Measurements from ENCODE around the gene COL20A1. TPM values are rescaled to one million over a fixed set of nuclear protein-coding genes. Genes with fewer than 3 reads are reported as not detected.

The COL20A1 gene
- total and polyA plus RNA-seq, 10 donors: 0.12 to 2.1 (median 0.60) TPM; not detected in 2

DNA sequence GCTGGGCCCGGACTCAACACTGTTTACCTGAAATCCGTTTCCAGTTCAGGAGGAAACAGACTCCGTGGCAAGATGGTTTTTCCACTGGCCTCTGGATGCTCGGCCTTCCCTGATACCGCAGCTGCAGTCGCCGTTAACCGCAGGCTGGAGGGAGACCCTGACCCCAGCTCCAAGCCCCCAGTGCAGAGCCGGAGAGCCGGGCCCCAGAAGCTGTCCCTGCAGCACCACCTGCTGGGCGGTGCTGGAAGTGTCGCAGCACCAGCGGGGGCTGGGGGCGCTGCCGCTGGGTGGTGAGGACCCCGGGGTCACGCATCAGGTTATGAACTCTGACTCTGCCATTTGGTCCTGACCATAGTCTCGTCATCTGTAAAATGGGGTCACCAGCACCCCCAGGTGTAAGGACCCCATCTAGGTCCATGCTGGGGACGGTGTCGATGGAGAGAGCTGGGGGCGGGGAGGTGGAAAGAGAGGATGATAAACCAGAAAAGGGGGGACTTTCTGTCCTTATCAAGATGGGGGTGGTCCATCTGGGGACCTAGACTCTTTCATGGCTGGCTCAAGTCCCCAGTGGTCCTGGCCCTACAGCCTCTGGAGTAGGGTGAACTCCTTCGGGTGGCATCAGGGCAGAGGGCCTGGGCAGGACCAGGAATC, 88.9 kb downstream of the COL20A1 start:
- no peak for DNase-seq
- peaks cover 0 to 27% (median 21%) of the 10 kb centered on the region in 8 donors for H3K9me3 ChIP-seq
- WGBS, 5 donors: 20 to 25% (median 22%) methylated on average over 21 to 22 of the region's 22 CpGs
- H3K4me3 ChIP-seq: no peak overlapping the region
- peaks cover 0 to 79% (median 18%) of the 10 kb centered on the region in 7 donors for H3K27me3 ChIP-seq (replicated peaks in 1 of 7)
- TF ChIP-seq, protein P1, sequence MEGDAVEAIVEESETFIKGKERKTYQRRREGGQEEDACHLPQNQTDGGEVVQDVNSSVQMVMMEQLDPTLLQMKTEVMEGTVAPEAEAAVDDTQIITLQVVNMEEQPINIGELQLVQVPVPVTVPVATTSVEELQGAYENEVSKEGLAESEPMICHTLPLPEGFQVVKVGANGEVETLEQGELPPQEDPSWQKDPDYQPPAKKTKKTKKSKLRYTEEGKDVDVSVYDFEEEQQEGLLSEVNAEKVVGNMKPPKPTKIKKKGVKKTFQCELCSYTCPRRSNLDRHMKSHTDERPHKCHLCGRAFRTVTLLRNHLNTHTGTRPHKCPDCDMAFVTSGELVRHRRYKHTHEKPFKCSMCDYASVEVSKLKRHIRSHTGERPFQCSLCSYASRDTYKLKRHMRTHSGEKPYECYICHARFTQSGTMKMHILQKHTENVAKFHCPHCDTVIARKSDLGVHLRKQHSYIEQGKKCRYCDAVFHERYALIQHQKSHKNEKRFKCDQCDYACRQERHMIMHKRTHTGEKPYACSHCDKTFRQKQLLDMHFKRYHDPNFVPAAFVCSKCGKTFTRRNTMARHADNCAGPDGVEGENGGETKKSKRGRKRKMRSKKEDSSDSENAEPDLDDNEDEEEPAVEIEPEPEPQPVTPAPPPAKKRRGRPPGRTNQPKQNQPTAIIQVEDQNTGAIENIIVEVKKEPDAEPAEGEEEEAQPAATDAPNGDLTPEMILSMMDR (IDR thresholded peaks at IDR 0.05 in 8 of 11, conservative IDR thresholded peaks at IDR 0.05 in 3 of 11): peak; percentile 54 to 93 (median 84)
- TF ChIP-seq POLR2A (IDR thresholded peaks at IDR 0.05) (no peak), POLR2AphosphoS5 (IDR thresholded peaks at IDR 0.05) (no peak)
- H3K4me1 ChIP-seq: peaks cover 0 to 13% (median 0%) of the 10 kb centered on the region in 6 donors
- H3K27ac ChIP-seq: no peak overlapping the region
- H3K36me3 ChIP-seq: no peaks in the 10 kb centered on the region
- intact Hi-C loops (cut with DNase I; ENCODE audit: low total_unique reads): loop anchor here (5.0 kb wide), 1 partner anchor 70 kb away; no protein-coding TSS in a partner anchor

DNA sequence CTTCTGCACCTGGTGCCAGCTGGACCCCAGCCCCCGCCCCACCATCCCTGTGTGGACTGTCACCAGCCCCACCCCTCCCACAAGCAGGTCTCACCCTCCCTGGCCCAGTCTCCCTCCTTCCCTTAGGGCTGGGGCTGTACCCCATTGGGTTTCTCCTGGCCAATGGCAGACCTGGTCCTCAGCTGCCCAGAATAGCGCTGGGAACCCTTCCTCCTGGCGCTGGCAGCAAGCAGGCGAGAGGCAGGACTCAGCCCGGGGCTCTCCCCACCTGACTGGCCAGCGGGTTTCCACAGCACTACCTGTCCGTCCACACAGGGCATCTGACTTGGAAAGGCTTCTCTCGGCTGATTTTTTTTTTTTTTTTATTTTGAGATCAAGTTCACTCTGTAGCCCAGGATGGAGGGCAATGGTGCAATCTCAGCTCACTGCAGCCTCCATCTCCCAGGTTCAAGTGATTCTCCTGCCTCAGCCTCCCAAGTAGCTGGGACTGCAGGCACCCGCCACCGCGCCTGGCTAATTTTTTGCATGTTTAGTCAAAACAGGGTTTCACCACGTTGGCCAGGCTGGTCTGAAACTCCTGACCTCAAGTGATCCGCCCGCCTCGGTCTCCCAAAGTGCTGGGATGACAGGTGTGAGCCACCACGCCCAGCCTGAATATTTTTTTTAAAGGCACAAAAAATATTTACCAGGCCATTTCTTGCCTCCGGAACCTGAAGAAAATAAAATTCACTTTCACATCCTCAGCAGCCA, 89.7 kb downstream of the COL20A1 start:
- peaks cover 0 to 33% (median 23%) of the 10 kb centered on the region in 8 donors for H3K9me3 ChIP-seq
- H3K27ac ChIP-seq: no peak overlapping the region
- no peaks in the 10 kb centered on the region for H3K36me3 ChIP-seq
- H3K4me3 ChIP-seq: no peak overlapping the region
- H3K27me3 ChIP-seq (replicated peaks in 1 of 7): peaks cover 0 to 70% (median 15%) of the 10 kb centered on the region in 7 donors
- no peak for DNase-seq
- intact Hi-C loops (cut with DNase I; ENCODE audit: low total_unique reads): loop anchor here (5.0 kb wide), 1 partner anchor 70 kb away; no protein-coding TSS in a partner anchor
- peaks cover 0 to 8% (median 0%) of the 10 kb centered on the region in 6 donors for H3K4me1 ChIP-seq
- WGBS, 5 donors: 64 to 74% (median 70%) methylated on average over 17 of the region's 17 CpGs
- TF ChIP-seq POLR2AphosphoS5 (IDR thresholded peaks at IDR 0.05): no peak
- no peak for TF ChIP-seq POLR2A (IDR thresholded peaks at IDR 0.05)
- TF ChIP-seq, protein P1 (IDR thresholded peaks at IDR 0.05 in 8 of 11, conservative IDR thresholded peaks at IDR 0.05 in 3 of 11): no peak

DNA sequence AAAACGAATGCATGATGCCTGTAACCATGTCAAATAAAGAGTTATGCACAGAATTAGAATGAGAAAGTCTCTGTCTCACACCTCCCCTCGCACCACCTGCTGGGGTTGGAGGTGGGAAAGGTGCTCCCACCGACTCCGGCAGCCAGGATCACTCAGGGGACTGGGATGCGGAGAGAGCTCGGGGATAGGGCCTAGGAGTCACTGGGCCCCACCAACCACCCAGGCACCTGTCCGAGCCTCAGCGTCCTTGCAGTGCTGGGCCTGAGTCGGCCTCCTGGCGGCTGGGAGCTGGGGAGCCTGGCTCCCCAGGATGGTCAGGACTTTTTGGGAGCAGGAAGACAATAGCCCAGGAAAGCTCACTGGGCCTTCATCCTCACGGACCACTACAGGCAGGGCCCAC, 90.6 kb downstream of the COL20A1 start:
- intact Hi-C loops (cut with DNase I; ENCODE audit: low total_unique reads): loop anchor here (5.0 kb wide), 1 partner anchor 71 kb away; no protein-coding TSS in a partner anchor
- H3K9me3 ChIP-seq: peaks cover 0 to 35% (median 23%) of the 10 kb centered on the region in 8 donors
- WGBS, 5 donors: 59 to 76% (median 72%) methylated on average over 6 to 11 of the region's 11 CpGs
- H3K36me3 ChIP-seq: no peaks in the 10 kb centered on the region
- peaks cover 0 to 8% (median 0%) of the 10 kb centered on the region in 6 donors for H3K4me1 ChIP-seq
- no peak overlapping the region for H3K4me3 ChIP-seq
- H3K27me3 ChIP-seq (replicated peaks in 1 of 7): peaks cover 0 to 63% (median 15%) of the 10 kb centered on the region in 7 donors
- H3K27ac ChIP-seq: no peak overlapping the region
- no peak for DNase-seq
- TF ChIP-seq POLR2AphosphoS5 (IDR thresholded peaks at IDR 0.05): no peak
- TF ChIP-seq, protein P1 (IDR thresholded peaks at IDR 0.05 in 8 of 11, conservative IDR thresholded peaks at IDR 0.05 in 3 of 11): no peak
- TF ChIP-seq POLR2A (IDR thresholded peaks at IDR 0.05): no peak

Measured in spleen (tissue), 11 donors.